Calu3 (cell line): Measurements from ENCODE around the gene SLC30A7. TPM values are rescaled to one million over a fixed set of nuclear protein-coding genes. Genes with fewer than 3 reads are reported as not detected.
"Not testable (repeated sequence)": the region's sequence is repeated elsewhere in the genome, so short reads cannot be mapped to it uniquely, and the experiment has no call there.

Experiments used
- BruUV-seq: library from RNA; stranded (reverse); fragments of 400-500 nt; replicated peaks from 2 replicates; lab custom pipeline; 2021; lab: Mats Ljungman, UMichigan
- CTCF ChIA-PET: fragments of 300-600 bp; sonication (Branson Sonifier 250); formaldehyde crosslinking; loops from one replicate; lab custom pipeline; 2022; ENCODE audit warnings: antibody characterized with exemption; lab: Charles Lee
- DNase-seq: peaks from one replicate; pipeline ENCODE4 v3.0.0; 2022
- H3K27ac Mint-ChIP-seq: one replicate; pipeline ENCODE4 v1.8.0; 2022; ENCODE audit warnings: mixed read lengths; ENCODE audit not compliant: unreplicated experiment
- H3K27me3 Mint-ChIP-seq: one replicate; pipeline ENCODE4 v1.8.0; 2022; ENCODE audit warnings: mixed read lengths; ENCODE audit not compliant: unreplicated experiment
- H3K36me3 Mint-ChIP-seq: one replicate; pipeline ENCODE4 v1.8.0; 2022; ENCODE audit warnings: mild to moderate bottlenecking, moderate library complexity, mixed read lengths; ENCODE audit not compliant: insufficient read depth, unreplicated experiment
- H3K4me1 Mint-ChIP-seq: one replicate; pipeline ENCODE4 v1.8.0; 2022; ENCODE audit warnings: mild to moderate bottlenecking, low read depth, mixed read lengths; ENCODE audit not compliant: unreplicated experiment
- H3K4me3 Mint-ChIP-seq: one replicate; pipeline ENCODE4 v1.8.0; 2022; ENCODE audit warnings: mild to moderate bottlenecking, low read depth, moderate library complexity, mixed read lengths; ENCODE audit not compliant: unreplicated experiment
- H3K9me3 Mint-ChIP-seq: one replicate; pipeline ENCODE4 v1.8.0; 2022; ENCODE audit warnings: low read depth, mixed read lengths; ENCODE audit not compliant: unreplicated experiment
- CTCF ChIP-seq: fragments of 200-600 bp; IDR thresholded peaks from one replicate; pipeline ENCODE4 v1.8.0; 2022; ENCODE audit warnings: antibody characterized with exemption; ENCODE audit not compliant: unreplicated experiment
- intact Hi-C: fragments of 100-400 bp; cut with micrococcal nuclease; formaldehyde crosslinking; loops from one replicate; pipeline ENCODE4 v1.10.0; 2022; ENCODE audit not compliant: unreplicated experiment
- total RNA-seq: library from RNA; stranded (reverse); gene quantifications from 2 replicates; pipeline ENCODE4 v1.2.3, GENCODE V29; 2022

The SLC30A7 gene
- total RNA-seq, 1 experiment from 2014 or later = 38.2 TPM

GRCh38 chr1:100952104-100952745 is 56.3 kb downstream of the SLC30A7 start:
- CTCF ChIA-PET = no interaction called here
- H3K36me3 Mint-ChIP-seq = peaks cover 11% of the 10 kb centered on the region
- H3K9me3 Mint-ChIP-seq = peaks cover 3% of the 10 kb centered on the region
- no peak overlapping the region for H3K4me3 Mint-ChIP-seq
- H3K27me3 Mint-ChIP-seq = no peaks in the 10 kb centered on the region
- intact Hi-C loops = no loop called here
- no peak for DNase-seq
- BruUV-seq = no TSS peak
- H3K4me1 Mint-ChIP-seq = peaks cover 11% of the 10 kb centered on the region
- no peak for TF ChIP-seq CTCF
- H3K27ac Mint-ChIP-seq = no peak overlapping the region

- Mint-ChIP-seq H3K36me3 (peaks cover 11% of the 10 kb centered on the region), H3K4me1 (peaks cover 11% of the 10 kb centered on the region)
- DNase-seq, H3K27ac Mint-ChIP-seq, BruUV-seq, H3K27me3 Mint-ChIP-seq, intact Hi-C loops, CTCF ChIA-PET, H3K4me3 Mint-ChIP-seq, H3K9me3 Mint-ChIP-seq: not testable (repeated sequence)
Observed at GRCh38 chr1:100952970-100953369, 57.1 kb downstream of the SLC30A7 start.

- intact Hi-C loops = no loop called here
- DNase-seq = no peak
- no TSS peak for BruUV-seq
- peaks cover 5% of the 10 kb centered on the region for H3K36me3 Mint-ChIP-seq
- CTCF ChIA-PET = no interaction called here
- H3K27ac Mint-ChIP-seq = no peak overlapping the region
- no peak overlapping the region for H3K4me3 Mint-ChIP-seq
- no peak for TF ChIP-seq CTCF
- H3K9me3 Mint-ChIP-seq = no peaks in the 10 kb centered on the region
- H3K27me3 Mint-ChIP-seq = no peaks in the 10 kb centered on the region
- peaks cover under 1% of the 10 kb centered on the region for H3K4me1 Mint-ChIP-seq
Observed at GRCh38 chr1:100953960-100954730, 58.3 kb downstream of the SLC30A7 start.

- DNase-seq = no peak
- CTCF ChIA-PET = no interaction called here
- H3K36me3 Mint-ChIP-seq = peaks cover 5% of the 10 kb centered on the region
Observed at GRCh38 chr1:100955322-100955721, 59.4 kb downstream of the SLC30A7 start.

More at GRCh38 chr1:100955322-100955721, 59.4 kb downstream of the SLC30A7 start:
- no peaks in the 10 kb centered on the region for H3K27me3 Mint-ChIP-seq
- no peak overlapping the region for H3K4me3 Mint-ChIP-seq
- no peaks in the 10 kb centered on the region for H3K4me1 Mint-ChIP-seq
- no peak for TF ChIP-seq CTCF
- H3K9me3 Mint-ChIP-seq = no peaks in the 10 kb centered on the region
- no peak overlapping the region for H3K27ac Mint-ChIP-seq
- intact Hi-C loops = no loop called here
- no TSS peak for BruUV-seq
